Keratinocyte (primary cell): ENCODE data around the gene WDR3.

Source experiments
- CTCF ChIP-seq, 3 experiments: IDR thresholded peaks in 1 of 3; conservative IDR thresholded peaks in 1 of 3; optimal IDR thresholded peaks in 1 of 3; 2 replicates in 2 of 3; 3 replicates in 1 of 3; pipeline versions ENCODE3 to v1.5.1; 2011; ENCODE audit warnings: low read length in 3 of 3, mild to moderate bottlenecking in 3 of 3, moderate library complexity in 2 of 3, control low read depth in 1 of 3, inconsistent platforms in 1 of 3; ENCODE audit not compliant: insufficient read depth in 2 of 3; ENCODE audit errors: extremely low read depth in 1 of 3
- EZH2 ChIP-seq: IDR thresholded peaks from one replicate; pipeline ENCODE4 v1.6.1; 2012; ENCODE audit warnings: inconsistent platforms, mild to moderate bottlenecking, low read length, moderate library complexity

GRCh38 chr1:117897551-117897950 lies 32.0 kb upstream of the WDR3 start:
- no peak for TF ChIP-seq CTCF (optimal IDR thresholded peaks at IDR 0.05 in 1 of 3, IDR thresholded peaks at IDR 0.05 in 1 of 3, conservative IDR thresholded peaks at IDR 0.05 in 1 of 3; ENCODE audit: extremely low read depth in 1 of 3, insufficient read depth in 2 of 3, low read length in 3 of 3)
- no peak for TF ChIP-seq EZH2
